Measurements from ENCODE around the gene NRK.
"Not testable (repeated sequence)": the region's sequence is repeated elsewhere in the genome, so short reads cannot be mapped to it uniquely, and the experiment has no call there.

NRK gene, protein sequence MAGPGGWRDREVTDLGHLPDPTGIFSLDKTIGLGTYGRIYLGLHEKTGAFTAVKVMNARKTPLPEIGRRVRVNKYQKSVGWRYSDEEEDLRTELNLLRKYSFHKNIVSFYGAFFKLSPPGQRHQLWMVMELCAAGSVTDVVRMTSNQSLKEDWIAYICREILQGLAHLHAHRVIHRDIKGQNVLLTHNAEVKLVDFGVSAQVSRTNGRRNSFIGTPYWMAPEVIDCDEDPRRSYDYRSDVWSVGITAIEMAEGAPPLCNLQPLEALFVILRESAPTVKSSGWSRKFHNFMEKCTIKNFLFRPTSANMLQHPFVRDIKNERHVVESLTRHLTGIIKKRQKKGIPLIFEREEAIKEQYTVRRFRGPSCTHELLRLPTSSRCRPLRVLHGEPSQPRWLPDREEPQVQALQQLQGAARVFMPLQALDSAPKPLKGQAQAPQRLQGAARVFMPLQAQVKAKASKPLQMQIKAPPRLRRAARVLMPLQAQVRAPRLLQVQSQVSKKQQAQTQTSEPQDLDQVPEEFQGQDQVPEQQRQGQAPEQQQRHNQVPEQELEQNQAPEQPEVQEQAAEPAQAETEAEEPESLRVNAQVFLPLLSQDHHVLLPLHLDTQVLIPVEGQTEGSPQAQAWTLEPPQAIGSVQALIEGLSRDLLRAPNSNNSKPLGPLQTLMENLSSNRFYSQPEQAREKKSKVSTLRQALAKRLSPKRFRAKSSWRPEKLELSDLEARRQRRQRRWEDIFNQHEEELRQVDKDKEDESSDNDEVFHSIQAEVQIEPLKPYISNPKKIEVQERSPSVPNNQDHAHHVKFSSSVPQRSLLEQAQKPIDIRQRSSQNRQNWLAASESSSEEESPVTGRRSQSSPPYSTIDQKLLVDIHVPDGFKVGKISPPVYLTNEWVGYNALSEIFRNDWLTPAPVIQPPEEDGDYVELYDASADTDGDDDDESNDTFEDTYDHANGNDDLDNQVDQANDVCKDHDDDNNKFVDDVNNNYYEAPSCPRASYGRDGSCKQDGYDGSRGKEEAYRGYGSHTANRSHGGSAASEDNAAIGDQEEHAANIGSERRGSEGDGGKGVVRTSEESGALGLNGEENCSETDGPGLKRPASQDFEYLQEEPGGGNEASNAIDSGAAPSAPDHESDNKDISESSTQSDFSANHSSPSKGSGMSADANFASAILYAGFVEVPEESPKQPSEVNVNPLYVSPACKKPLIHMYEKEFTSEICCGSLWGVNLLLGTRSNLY (N-terminal part only)

GRCh38 chrX:105822138-105823091, at the start of gene NRK:
Gene NRK, plus strand, starts transcription at chrX:105822539. Its CDS starts 307 bp downstream, at chrX:105822846.
- DNase-seq: no peak

- no peak for DNase-seq
Observed at GRCh38 chrX:105773801-105774200, 48.5 kb upstream of the NRK start.

GRCh38 chrX:105775679-105776078, 46.7 kb upstream of the NRK start:
- DNase-seq: no peak

- DNase-seq: no peak
Observed at GRCh38 chrX:105781804-105782203, 40.5 kb upstream of the NRK start.

DNA sequence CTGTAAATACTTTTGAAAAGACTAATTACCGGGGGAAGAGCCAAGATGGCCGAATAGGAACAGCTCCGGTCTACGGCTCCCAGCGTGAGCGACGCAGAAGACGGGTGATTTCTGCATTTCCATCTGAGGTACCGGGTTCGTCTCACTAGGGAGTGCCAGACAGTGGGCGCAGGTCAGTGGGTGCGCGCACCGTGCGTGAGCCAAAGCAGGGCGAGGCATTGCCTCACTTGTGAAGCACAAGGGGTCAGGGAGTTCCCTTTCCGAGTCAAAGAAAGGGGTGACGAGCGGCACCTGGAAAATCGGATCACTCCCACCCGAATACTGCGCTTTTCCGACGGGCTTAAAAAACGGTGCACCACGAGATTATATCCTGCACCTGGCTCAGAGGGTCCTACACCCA, 25.5 kb upstream of the NRK start:
- DNase-seq: not testable (repeated sequence)

- no peak for DNase-seq
Observed at GRCh38 chrX:105803891-105804290, 18.4 kb upstream of the NRK start.

DNA sequence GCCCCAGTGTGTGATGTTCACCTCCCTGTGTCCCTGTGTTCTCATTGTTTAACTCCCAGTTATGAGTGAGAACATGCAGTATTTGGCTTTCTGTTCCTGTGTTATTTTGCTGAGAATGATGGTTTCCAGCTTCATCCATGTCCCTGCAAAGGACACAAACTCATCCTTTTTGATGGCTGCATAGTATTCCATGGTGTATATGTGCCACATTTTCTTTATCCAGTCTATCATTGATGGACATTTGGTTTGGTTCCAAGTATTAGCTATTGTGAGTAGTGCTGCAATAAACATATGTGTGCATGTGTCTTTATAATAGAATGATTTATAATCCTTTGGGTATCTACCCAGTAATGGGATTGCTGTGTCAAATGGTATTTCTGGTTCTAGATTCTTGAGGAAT, 16.7 kb upstream of the NRK start:
- not testable (repeated sequence) for DNase-seq

DNA sequence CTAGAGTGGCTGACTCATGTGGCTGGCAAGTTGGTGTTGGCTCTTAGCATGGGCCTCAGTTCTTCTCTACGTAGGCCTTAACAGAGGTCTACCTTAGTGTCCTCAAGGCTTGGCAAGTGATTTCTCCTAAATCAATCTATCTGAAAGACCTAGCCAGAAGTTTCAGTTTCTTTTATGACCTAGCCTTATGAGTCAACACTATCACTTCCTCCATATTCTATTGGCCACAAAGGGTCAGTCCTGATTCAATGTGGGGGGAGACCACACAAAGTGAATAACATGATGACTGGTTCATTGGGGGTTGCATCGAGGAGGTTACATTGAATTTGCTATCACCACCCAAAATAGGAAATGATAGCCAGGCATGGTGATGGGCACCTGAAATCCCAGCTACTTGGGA, 5.8 kb upstream of the NRK start:
- no peak for DNase-seq

DNA sequence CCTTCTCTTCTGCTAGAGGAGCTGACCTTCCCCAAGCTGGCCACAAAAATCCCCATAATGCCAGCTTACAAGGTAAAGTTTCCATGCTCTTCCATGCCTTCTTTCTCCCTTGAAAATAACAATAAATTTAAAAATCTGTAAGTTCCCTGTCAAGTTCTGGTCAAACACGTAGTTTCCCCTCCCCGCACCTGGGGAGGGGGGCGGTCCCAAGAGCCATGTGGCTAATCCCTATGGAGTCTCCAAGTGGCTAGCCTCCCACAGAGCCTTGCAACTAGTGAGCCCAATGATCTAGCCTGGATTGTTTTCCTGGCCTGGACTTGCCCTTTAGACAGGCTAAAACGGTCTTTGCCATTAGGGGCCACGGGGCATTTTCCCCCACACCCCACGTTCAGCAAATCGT, 2.1 kb upstream of the NRK start:
- no peak for DNase-seq

DNA sequence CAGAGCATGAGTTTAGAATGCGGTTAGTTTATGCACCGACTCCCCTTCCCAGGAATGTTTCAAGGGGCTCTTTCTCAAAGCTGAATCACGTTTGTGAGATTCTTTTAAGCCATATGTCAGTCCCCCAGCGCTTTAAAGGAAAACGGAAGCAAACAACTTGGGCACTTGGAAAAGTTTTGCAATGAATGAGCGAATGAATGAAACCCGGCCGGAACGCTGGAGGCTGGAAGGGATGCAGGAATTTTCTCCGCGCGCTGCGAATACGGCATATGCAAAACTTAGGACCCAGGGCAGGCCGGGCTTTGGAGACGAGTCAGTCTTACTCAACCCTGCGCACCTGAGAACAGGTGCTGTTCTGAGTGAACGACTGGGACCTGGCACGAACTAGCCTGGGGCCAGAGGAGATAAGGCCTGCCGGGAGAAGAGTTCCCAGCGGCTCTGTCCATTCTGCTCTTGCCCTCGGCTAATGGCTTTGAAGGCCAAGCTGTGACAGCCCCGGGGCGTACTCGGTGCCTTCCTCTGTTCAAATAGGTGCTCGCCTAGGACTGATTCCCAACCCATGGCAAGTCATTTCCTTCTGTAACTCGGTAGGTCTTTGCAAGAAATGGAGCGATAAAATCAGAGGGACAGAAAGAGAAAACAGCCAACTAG, 743 bp upstream of the NRK start:
- DNase-seq: no peak

GRCh38 chrX:105823092-105823455, 735 bp downstream of the NRK start:
- no peak for DNase-seq

GRCh38 chrX:105829011-105829410, 6.7 kb downstream of the NRK start:
- no peak for DNase-seq

DNA sequence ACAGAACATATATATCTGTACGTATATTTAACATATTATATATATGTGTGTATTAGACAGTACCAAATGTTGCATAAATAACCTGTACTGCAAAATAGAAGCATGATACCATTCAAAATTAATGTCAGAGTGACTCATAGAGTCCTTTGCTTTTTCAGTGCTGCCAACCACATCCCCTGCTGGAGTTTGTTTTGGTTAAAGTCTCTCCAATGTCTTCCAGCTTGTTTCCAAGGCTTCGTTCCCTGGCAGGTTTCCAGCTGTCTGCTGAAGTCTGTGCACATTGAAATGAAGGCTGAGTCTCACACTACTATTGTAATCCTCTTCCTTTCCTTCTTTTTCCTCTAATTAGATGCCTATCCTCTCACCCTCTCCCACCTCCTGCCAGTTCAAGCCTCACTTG, 14.9 kb downstream of the NRK start:
- DNase-seq: no peak

GRCh38 chrX:105845631-105846030, 23.3 kb downstream of the NRK start:
- DNase-seq: no peak

GRCh38 chrX:105850100-105850499, 27.8 kb downstream of the NRK start:
- DNase-seq: not testable (repeated sequence)

DNA sequence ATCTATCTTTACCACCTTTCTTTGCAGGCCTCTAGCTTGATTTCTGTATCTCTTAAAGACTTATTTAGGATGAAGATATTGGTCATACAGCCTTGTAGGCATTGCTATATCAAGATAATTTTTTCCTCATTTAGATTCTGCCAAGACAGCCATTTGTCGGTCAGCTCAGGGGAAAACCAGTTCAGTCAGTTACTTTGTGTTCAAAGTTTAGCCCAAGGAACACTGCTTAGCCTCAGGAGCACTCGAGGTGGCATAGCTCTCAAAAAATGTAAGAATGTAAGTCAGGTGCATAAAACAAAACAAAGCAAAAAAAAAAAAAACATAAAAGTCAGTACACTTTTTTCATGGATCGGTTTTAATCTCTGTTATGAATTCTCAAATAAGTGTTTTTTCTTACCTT, 43.4 kb downstream of the NRK start:
- DNase-seq: no peak

DNA sequence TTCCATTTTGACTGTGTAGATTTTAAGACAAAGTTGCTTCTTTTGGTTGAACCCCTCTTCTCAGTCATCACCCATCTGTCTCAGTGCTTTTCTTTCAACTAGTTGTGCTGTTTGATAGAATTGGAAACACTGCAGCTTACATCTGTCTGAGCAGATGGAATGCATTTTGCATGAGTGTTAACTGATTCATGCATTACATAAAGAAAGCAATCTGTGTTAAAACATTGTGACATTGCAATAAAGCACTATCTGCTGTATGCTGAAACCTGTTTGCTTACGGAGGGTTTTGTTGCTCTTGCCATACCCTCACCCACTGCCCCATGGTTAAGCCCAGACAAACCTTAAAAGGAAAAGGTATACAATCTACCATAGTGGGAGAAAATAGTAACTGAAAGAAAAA, 47.4 kb downstream of the NRK start:
- no peak for DNase-seq

DNA sequence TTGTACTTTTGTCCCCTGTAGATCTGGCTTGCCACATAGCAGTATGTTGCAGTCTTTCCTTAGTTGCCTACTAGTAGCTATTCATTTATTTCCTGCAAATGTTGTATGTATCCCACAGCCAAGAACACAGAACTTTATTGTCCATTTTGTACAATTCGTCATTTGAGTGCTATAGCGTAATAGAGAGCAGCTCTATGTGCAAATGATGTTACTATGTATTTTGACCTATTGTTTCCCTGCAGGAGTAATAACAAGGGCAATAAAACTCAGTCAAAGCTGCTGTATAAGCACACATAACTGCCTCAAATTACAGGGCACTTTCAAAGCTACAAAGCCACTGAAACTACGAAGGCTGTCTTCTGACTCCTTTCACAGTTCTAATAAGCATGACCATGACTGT, 48.1 kb downstream of the NRK start:
- DNase-seq: no peak

- no peak for DNase-seq
Observed at GRCh38 chrX:105872941-105873340, 50.6 kb downstream of the NRK start.

DNA sequence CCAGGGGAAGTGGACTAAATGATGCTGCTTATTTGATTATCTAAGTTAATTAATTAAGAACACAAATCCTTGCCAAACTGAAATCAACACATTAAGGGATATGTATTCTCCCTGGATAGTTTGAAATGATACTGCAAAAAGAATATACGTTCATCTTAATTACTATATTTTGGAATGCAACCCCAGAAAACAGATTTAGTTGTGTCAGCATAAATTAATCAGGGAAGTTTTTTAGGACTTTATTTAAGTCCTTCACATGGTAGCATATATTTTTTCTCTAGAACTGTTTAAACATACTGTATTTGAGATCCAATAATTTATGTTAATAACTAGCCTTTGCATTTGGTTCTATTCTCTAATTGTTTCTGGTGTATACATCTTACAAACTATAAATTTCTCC, 52.5 kb downstream of the NRK start:
- DNase-seq: no peak

DNA sequence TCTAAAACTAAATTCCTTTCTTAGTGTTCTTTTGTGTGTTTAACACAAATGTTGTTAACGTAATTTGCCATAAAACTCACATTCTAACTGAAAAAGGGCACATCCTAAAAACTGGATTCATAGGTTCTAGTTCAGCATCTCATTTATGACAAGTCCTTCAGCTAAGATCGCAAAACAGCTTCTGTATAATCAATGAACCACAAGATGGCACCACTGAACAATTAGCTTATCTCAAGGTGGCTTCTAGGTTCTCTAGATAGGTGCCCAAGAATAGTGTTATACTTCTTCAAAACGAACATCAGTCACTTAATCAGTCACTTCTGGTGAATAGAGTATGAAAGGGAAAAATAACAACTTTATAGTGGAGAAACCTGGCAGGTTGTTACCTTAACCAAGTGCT, 54.3 kb downstream of the NRK start:
- DNase-seq: no peak

- no peak for DNase-seq
Observed at GRCh38 chrX:105880491-105880890, 58.2 kb downstream of the NRK start.
